Epithelial cell of esophagus (primary cell): Measurements from ENCODE around the gene ZNF462.
A peak's percentile ranks its signal among the peaks of the same experiment; 100 is the strongest.

Experiments
- DNase-seq: peaks from one replicate; pipeline ENCODE4 v3.0.0; 2010; ENCODE audit warnings: low read depth
- H3K4me3 ChIP-seq: 2 replicates; pipeline ENCODE4 v1.5.1; 2011; ENCODE audit warnings: mild to moderate bottlenecking, low read length, control low read depth
- TF ChIP-seq, protein P1 (sequence below): IDR thresholded peaks from 2 replicates; pipeline ENCODE4 v1.5.1; 2011; ENCODE audit warnings: low read depth, mild to moderate bottlenecking, low read length, control low read depth, inconsistent platforms; ENCODE audit not compliant: insufficient read depth; ENCODE audit errors: missing control alignments

Gene ZNF462

DNA sequence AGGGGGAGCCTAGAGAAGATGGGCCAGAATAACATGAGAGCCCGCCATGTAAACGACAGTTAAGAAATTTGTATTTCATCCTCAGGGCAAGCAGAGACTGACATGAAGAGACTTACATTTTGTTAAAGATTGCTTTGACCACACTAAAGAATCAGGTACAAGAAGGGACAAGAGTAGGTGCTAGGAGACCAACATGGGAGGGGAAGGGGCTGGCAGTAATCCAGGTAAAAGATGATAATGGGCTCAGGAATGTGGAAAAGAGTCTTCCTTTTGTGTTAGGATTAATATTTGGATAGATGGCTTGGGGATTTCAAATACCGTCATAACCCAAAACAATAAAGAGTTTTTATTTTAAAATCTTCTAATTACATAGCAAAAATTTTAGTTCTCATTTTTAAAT lies 137.3 kb downstream of the ZNF462 start:
- TF ChIP-seq, protein P1, sequence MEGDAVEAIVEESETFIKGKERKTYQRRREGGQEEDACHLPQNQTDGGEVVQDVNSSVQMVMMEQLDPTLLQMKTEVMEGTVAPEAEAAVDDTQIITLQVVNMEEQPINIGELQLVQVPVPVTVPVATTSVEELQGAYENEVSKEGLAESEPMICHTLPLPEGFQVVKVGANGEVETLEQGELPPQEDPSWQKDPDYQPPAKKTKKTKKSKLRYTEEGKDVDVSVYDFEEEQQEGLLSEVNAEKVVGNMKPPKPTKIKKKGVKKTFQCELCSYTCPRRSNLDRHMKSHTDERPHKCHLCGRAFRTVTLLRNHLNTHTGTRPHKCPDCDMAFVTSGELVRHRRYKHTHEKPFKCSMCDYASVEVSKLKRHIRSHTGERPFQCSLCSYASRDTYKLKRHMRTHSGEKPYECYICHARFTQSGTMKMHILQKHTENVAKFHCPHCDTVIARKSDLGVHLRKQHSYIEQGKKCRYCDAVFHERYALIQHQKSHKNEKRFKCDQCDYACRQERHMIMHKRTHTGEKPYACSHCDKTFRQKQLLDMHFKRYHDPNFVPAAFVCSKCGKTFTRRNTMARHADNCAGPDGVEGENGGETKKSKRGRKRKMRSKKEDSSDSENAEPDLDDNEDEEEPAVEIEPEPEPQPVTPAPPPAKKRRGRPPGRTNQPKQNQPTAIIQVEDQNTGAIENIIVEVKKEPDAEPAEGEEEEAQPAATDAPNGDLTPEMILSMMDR: no peak
- peak; percentile 50 for DNase-seq

DNA sequence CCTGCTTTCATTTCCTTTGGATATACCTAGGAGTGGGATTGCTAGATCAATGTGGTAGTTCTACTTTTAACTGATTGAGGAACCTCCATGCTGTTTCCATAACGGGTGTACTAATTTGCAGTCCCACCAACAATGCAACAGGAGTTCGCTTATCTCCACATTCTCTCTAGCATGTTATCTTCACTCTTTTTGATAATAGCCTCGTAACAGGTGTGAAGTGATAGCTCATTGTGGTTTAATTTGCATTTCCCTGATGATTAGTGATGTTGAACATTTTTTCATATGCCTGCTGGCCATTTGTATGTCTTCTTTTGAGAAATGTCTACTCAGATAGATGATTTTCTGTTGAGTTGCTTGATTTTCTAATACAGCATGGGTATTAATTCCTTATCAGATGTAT lies 142.2 kb downstream of the ZNF462 start:
- no peak overlapping the region for H3K4me3 ChIP-seq
- TF ChIP-seq, protein P1: no peak
- no peak for DNase-seq

More for the DNA sequence above, 137.3 kb downstream of the ZNF462 start:
- no peak overlapping the region for H3K4me3 ChIP-seq

DNA sequence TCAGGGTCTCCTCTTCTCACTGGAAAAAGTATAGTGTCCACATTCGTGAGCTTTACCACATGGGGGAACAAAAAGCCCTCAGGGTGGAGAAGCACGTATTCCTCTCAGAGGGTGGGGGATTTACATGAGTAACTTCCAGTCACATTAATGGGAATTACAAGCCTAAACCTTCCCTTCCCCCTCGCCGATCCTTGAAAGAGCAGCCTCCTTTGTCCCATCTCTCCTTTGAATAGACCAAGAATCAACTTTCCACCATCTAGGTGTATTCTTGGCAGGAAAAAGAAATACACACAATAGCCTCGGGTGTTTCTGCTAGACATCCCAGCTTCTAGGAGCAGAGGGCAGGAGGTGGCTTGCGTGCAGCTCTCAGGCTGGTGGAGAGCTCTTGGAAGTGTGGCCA lies 144.4 kb downstream of the ZNF462 start:
- H3K4me3 ChIP-seq: no peak overlapping the region
- TF ChIP-seq, protein P1: no peak
- no peak for DNase-seq

DNA sequence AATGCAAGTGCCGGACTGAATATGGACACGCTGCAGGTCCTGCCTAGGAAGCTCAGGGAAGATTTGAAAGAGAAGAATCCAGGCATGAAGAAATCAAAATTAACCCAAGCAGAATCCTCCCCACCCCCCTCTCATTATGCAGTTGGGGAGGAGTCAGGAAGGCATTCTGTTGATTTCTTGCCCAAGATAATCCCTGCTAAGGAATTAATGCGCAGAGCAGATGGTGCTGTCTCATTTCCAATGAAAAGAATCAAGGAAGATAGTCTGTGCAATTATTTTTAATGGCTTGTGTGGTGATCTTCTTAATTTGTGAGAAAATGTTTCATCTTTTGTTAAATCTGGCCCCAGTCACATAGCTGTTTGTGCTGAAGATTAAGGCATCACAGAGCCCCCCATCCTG lies 145.0 kb downstream of the ZNF462 start:
- no peak for DNase-seq
- TF ChIP-seq, protein P1: no peak
- H3K4me3 ChIP-seq: no peak overlapping the region

DNA sequence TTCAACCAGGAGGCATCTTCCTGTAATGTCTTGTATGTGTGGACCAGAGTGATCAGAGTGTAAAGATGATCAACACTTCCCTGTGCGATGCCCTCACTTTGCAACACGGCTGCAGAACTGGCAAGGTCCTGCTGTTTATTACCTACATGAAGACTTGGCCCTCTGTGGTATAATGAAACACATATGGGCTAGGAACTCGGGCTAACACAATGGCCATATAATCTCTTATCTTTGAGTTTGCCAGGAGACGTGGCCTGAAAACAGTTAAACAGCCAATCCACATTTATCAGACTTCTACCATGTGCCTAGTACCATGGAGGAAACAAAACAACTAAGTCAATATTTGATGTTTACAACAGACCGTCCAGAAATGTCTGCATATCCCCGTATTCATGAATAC lies 145.5 kb downstream of the ZNF462 start:
- no peak overlapping the region for H3K4me3 ChIP-seq
- TF ChIP-seq, protein P1: no peak
- no peak for DNase-seq

DNA sequence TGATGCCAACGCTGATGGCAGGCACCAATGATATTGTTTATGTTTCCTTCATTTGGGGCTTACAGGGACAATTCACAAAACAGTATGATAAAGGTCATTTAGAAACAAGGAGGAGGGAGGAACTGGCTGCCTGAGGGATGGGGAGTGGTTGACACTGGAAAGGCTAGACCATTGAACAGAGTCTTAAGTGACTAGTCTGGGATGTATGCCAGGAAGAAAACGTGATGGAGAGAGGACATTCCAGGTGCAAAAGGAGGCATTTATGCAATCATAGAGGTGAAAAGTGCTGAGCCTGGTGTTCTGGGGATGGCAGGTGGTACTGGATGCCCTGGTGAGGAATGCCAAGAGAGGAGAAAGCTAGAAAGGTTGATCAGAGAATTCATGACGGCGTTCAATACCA lies 153.4 kb downstream of the ZNF462 start:
- H3K4me3 ChIP-seq: no peak overlapping the region
- TF ChIP-seq, protein P1: no peak
- DNase-seq: peak; percentile 64

DNA sequence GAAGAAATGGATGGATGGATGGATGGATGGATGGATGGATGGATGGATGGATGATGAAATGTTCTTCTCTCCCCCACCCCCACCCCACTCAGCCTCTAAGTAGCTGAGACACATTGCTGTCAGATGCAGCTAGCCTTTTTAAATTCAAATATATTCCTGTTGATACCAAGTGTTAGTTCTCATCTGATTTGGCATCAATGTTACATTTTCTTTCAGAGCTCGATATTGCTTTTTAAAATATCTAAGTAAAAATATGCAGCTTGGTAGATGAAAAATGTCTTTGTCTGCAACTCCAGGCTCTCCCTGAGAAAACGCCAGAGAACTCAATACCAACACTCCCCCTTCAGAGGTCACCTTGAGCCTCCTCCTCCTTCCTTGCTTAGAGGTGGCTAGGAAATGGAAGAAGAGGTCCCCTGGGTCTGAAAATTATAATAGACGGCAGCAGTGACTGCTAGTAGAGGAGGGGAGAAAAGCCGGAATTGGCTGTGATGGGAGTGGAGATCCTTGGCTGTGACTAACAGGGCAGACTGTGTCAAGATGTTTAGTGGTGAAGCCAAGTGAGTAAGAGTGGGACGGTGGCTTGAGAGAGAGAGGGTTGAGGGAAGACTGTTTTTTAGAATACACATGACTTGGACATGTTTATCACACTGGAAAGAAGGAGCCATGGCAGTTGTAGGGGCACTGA lies 156.0 kb downstream of the ZNF462 start:
- H3K4me3 ChIP-seq: no peak overlapping the region
- peak; percentile 49 for DNase-seq

More for the DNA sequence above, 156.0 kb downstream of the ZNF462 start:
- TF ChIP-seq, protein P1: no peak
